ENCODE data around the gene FBN1.

DNA sequence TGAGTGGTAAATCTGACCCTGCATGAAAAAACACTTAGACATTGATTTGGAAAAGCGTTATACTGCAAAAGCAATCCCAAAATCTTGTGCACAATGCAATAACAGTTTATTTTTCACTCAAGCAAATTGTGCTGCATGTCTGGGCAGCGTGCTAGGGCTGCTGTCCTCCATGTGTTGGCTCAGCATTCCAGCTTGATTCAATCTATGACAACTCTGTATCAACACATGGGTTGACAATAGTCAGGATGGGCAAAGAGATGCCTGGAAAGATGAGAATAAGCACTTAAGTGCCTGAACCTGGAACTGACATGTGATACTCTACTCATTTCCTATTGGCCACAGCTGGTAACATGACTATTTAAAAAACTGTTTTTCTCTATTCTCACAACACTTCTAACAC, 262.5 kb downstream of the FBN1 start:
- TF ChIP-seq EZH2phosphoT487 (IDR thresholded peaks at IDR 0.05; ENCODE audit: unreplicated experiment) (no peak), POLR2AphosphoS5 (IDR thresholded peaks at IDR 0.05; ENCODE audit: low read depth) (no peak), REST (IDR thresholded peaks at IDR 0.05; ENCODE audit: unreplicated experiment) (no peak), EZH2 (IDR thresholded peaks at IDR 0.05; ENCODE audit: low read depth, unreplicated experiment) (no peak), STAT1 (IDR thresholded peaks at IDR 0.05; ENCODE audit: unreplicated experiment) (no peak), CREB1 (CRISPR knock-in tag; IDR thresholded peaks at IDR 0.05; ENCODE audit: low read depth) (no peak), ZNF114 (CRISPR knock-in tag; IDR thresholded peaks at IDR 0.05) (no peak)
- TF ChIP-seq, protein P1, sequence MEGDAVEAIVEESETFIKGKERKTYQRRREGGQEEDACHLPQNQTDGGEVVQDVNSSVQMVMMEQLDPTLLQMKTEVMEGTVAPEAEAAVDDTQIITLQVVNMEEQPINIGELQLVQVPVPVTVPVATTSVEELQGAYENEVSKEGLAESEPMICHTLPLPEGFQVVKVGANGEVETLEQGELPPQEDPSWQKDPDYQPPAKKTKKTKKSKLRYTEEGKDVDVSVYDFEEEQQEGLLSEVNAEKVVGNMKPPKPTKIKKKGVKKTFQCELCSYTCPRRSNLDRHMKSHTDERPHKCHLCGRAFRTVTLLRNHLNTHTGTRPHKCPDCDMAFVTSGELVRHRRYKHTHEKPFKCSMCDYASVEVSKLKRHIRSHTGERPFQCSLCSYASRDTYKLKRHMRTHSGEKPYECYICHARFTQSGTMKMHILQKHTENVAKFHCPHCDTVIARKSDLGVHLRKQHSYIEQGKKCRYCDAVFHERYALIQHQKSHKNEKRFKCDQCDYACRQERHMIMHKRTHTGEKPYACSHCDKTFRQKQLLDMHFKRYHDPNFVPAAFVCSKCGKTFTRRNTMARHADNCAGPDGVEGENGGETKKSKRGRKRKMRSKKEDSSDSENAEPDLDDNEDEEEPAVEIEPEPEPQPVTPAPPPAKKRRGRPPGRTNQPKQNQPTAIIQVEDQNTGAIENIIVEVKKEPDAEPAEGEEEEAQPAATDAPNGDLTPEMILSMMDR (conservative IDR thresholded peaks at IDR 0.05; ENCODE audit: low read depth in 2 of 2): no peak
- TF ChIP-seq, protein P2, sequence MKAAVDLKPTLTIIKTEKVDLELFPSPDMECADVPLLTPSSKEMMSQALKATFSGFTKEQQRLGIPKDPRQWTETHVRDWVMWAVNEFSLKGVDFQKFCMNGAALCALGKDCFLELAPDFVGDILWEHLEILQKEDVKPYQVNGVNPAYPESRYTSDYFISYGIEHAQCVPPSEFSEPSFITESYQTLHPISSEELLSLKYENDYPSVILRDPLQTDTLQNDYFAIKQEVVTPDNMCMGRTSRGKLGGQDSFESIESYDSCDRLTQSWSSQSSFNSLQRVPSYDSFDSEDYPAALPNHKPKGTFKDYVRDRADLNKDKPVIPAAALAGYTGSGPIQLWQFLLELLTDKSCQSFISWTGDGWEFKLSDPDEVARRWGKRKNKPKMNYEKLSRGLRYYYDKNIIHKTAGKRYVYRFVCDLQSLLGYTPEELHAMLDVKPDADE (IDR thresholded peaks at IDR 0.05): no peak
